A549 (cell line): ENCODE measurements around the gene ADGRG3. TPM values are rescaled to one million over a fixed set of nuclear protein-coding genes. Genes with fewer than 3 reads are reported as not detected.

Experiments
- ATAC-seq, 2 experiments: fragments of 200-7000 bp in 1 of 2; fragments of >200 bp in 1 of 2; cut with Nextera tagmentation in 1 of 2; cut with Tn5 transposase in 1 of 2; 3 replicates each; pipeline versions ENCODE4 v1.8.0 to v1.9.1; 2018 to 2020; ENCODE audit warnings: mild to moderate bottlenecking in 1 of 2, moderate library complexity in 1 of 2
- CTCF ChIA-PET: fragments of 300-600 bp; sonication (Branson Sonifier 250); formaldehyde crosslinking; extraction: SDS; loops from one replicate; lab custom pipeline; 2021; ENCODE audit warnings: antibody characterized with exemption, inconsistent platforms; lab: Yijun Ruan, JAX
- POLR2A ChIA-PET: fragments of 350-600 bp; formaldehyde crosslinking; extraction: SDS; loops from one replicate; lab custom pipeline; 2021; ENCODE audit warnings: antibody characterized with exemption, inconsistent platforms; lab: Yijun Ruan, JAX
- DNase-seq, 2 experiments: peaks; one replicate each; pipeline versions ENCODE4 v3.0.0 to v3.0.0-alpha.2; 2011 to 2016; ENCODE audit warnings: low read depth in 1 of 2, low spot score in 1 of 2
- FAIRE-seq: peaks from 2 replicates; lab custom pipeline; 2011; peaks lifted over from hg19 to GRCh38; lab: Jason Lieb, UNC
- H3K27ac ChIP-seq, 2 experiments: fragments of >200 bp; sonication (Bioruptor Twin); formaldehyde crosslinking; 3 replicates each; pipeline ENCODE4 v1.5.1; 2016 to 2017
- H3K4me1 ChIP-seq: fragments of >200 bp; sonication (Bioruptor Twin); formaldehyde crosslinking; 3 replicates; pipeline ENCODE4 v1.6.1; 2016
- H3K4me2 ChIP-seq: fragments of >200 bp; sonication (Bioruptor Twin); formaldehyde crosslinking; 3 replicates; pipeline ENCODE4 v1.6.1; 2016
- H3K4me3 ChIP-seq: fragments of >200 bp; sonication (Bioruptor Twin); formaldehyde crosslinking; 3 replicates; pipeline ENCODE4 v1.5.1; 2016
- H3K9me3 ChIP-seq: fragments of >200 bp; sonication (Bioruptor Twin); formaldehyde crosslinking; 3 replicates; pipeline ENCODE4 v1.6.1; 2016
- BCL3 ChIP-seq: fragments of >200 bp; sonication (Bioruptor Twin); formaldehyde crosslinking; IDR thresholded peaks from 3 replicates; pipeline ENCODE4 v1.6.1; 2016
- CEBPB ChIP-seq, 2 experiments: fragments of >200 bp in 1 of 2; sonication (Bioruptor Twin) in 1 of 2; formaldehyde crosslinking in 1 of 2; IDR thresholded peaks; 2 replicates each; pipeline ENCODE4 v1.6.1; 2012 to 2016
- CHD4 ChIP-seq: fragments of 200-600 bp; sonication (generic); IDR thresholded peaks from 2 replicates; pipeline ENCODE4 v1.6.1; 2016; ENCODE audit warnings: antibody characterized with exemption, mild to moderate bottlenecking, borderline replicate concordance
- EHF ChIP-seq: fragments of 250-450 bp; sonication (Bioruptor Pico); IDR thresholded peaks from 2 replicates; pipeline ENCODE4 v1.5.0; 2020; ENCODE audit warnings: mild to moderate bottlenecking
- FOSB ChIP-seq: fragments of 250-450 bp; sonication (Bioruptor Pico); IDR thresholded peaks from 2 replicates; pipeline ENCODE4 v1.5.0; 2020; ENCODE audit warnings: mild to moderate bottlenecking, moderate library complexity
- HEYL ChIP-seq: fragments of 250-450 bp; sonication (Bioruptor Pico); IDR thresholded peaks from 2 replicates; pipeline ENCODE4 v1.8.0; 2021; ENCODE audit warnings: mild to moderate bottlenecking, moderate library complexity
- HMGXB4 ChIP-seq: fragments of 250-450 bp; sonication (Bioruptor Pico); IDR thresholded peaks from 2 replicates; pipeline ENCODE4 v1.5.0; 2021; ENCODE audit warnings: mild to moderate bottlenecking, moderate library complexity, borderline replicate concordance
- HOXA7 ChIP-seq: fragments of 250-450 bp; sonication (Bioruptor Pico); IDR thresholded peaks from 2 replicates; pipeline ENCODE4 v1.5.0; 2020; ENCODE audit warnings: mild to moderate bottlenecking, moderate library complexity
- HOXB5 ChIP-seq: fragments of 250-450 bp; sonication (Bioruptor Pico); IDR thresholded peaks from 2 replicates; pipeline ENCODE4 v1.5.0; 2020; ENCODE audit warnings: mild to moderate bottlenecking, moderate library complexity
- JUN ChIP-seq, 2 experiments: fragments of >200 bp; sonication (Bioruptor Twin); formaldehyde crosslinking; IDR thresholded peaks; 2 replicates in 1 of 2; 3 replicates in 1 of 2; pipeline ENCODE4 v1.6.1; 2016 to 2017
- JUNB ChIP-seq: fragments of >200 bp; sonication (Bioruptor Twin); formaldehyde crosslinking; IDR thresholded peaks from 2 replicates; pipeline ENCODE4 v1.6.1; 2016
- KDM1A ChIP-seq: fragments of 200-600 bp; sonication (generic); IDR thresholded peaks from 2 replicates; pipeline ENCODE4 v1.6.1; 2016; ENCODE audit warnings: low read depth, mild to moderate bottlenecking
- KDM5A ChIP-seq: fragments of 200-600 bp; sonication (generic); IDR thresholded peaks from 2 replicates; pipeline ENCODE4 v1.6.1; 2016; ENCODE audit warnings: antibody characterized with exemption, mild to moderate bottlenecking
- NFE2L2 ChIP-seq: fragments of 150-350 bp; conservative IDR thresholded peaks from 2 replicates; pipeline ENCODE4 v1.6.1; 2014; ENCODE audit warnings: low read length
- NPAS2 ChIP-seq: fragments of 250-450 bp; sonication (Bioruptor Pico); IDR thresholded peaks from 2 replicates; pipeline ENCODE4 v1.8.0; 2022; ENCODE audit warnings: mild to moderate bottlenecking, moderate library complexity, borderline replicate concordance
- RAD21 ChIP-seq, 2 experiments: fragments of >200 bp in 1 of 2; sonication (Bioruptor Twin) in 1 of 2; formaldehyde crosslinking in 1 of 2; IDR thresholded peaks in 1 of 2; conservative IDR thresholded peaks in 1 of 2; 2 replicates in 1 of 2; 3 replicates in 1 of 2; pipeline ENCODE4 v1.6.1; 2012 to 2018; ENCODE audit warnings: inconsistent platforms in 1 of 2
- REST ChIP-seq: fragments of 200-600 bp; sonication (generic); IDR thresholded peaks from 2 replicates; pipeline ENCODE4 v1.6.1; 2016; ENCODE audit warnings: antibody characterized with exemption, mild to moderate bottlenecking, moderate library complexity
- RNF2 ChIP-seq: fragments of 200-600 bp; sonication (generic); IDR thresholded peaks from 2 replicates; pipeline ENCODE4 v1.6.1; 2016; ENCODE audit warnings: low read depth, mild to moderate bottlenecking, antibody characterized with exemption, moderate library complexity, borderline replicate concordance
- SREBF2 ChIP-seq: fragments of 450-650 bp; IDR thresholded peaks from 2 replicates; pipeline ENCODE4 v1.6.1; 2014; ENCODE audit warnings: mild to moderate bottlenecking, moderate library complexity
- ZFP36 ChIP-seq: fragments of 450-650 bp; IDR thresholded peaks from 2 replicates; pipeline ENCODE4 v1.6.1; 2014; ENCODE audit warnings: borderline replicate concordance; ENCODE audit not compliant: partially characterized antibody
- WGBS: methylation state at CpG from one replicate; pipeline ENCODE4 v1.1.6; 2017; ENCODE audit errors: missing lambda C conversion rate; 5-methylcytosine and 5-hydroxymethylcytosine counted together
- polyA plus RNA-seq, 4 experiments: library from polyadenylated mRNA; depleted of rRNA in 3 of 4; stranded (reverse); fragments of >200 nt; fragmentation: RNase III in 1 of 4; extraction: RNeasy Plus Mini Kit Qiagen cat#74134 plus additional on column Dnase treatment in 1 of 4; gene quantifications; 2 replicates in 3 of 4; 3 replicates in 1 of 4; pipeline ENCODE4 v1.2.3, GENCODE V29; 2011 to 2017
- TF ChIP-seq, protein P1 (sequence below): IDR thresholded peaks from 2 replicates; pipeline ENCODE4 v1.6.1; 2012
- TF ChIP-seq, protein P2 (sequence below): fragments of 150-350 bp; IDR thresholded peaks from 2 replicates; pipeline ENCODE4 v1.6.1; 2014; ENCODE audit warnings: low read depth, mild to moderate bottlenecking, low read length
- TF ChIP-seq, protein P3 (sequence below): IDR thresholded peaks from 2 replicates; pipeline ENCODE4 v1.6.1; 2012

The ADGRG3 gene
- polyA plus RNA-seq, 2 of the 4 experiments (the other 2 are of a cell fraction) = 0.25 to 0.45 TPM

- 92% methylated on average over 7 of the region's 7 CpGs for WGBS
- TF ChIP-seq, protein P1, sequence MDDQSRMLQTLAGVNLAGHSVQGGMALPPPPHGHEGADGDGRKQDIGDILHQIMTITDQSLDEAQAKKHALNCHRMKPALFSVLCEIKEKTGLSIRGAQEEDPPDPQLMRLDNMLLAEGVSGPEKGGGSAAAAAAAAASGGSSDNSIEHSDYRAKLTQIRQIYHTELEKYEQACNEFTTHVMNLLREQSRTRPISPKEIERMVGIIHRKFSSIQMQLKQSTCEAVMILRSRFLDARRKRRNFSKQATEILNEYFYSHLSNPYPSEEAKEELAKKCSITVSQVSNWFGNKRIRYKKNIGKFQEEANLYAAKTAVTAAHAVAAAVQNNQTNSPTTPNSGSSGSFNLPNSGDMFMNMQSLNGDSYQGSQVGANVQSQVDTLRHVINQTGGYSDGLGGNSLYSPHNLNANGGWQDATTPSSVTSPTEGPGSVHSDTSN = no peak
- TF ChIP-seq, protein P2, sequence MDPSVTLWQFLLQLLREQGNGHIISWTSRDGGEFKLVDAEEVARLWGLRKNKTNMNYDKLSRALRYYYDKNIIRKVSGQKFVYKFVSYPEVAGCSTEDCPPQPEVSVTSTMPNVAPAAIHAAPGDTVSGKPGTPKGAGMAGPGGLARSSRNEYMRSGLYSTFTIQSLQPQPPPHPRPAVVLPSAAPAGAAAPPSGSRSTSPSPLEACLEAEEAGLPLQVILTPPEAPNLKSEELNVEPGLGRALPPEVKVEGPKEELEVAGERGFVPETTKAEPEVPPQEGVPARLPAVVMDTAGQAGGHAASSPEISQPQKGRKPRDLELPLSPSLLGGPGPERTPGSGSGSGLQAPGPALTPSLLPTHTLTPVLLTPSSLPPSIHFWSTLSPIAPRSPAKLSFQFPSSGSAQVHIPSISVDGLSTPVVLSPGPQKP = no peak
- TF ChIP-seq NPAS2 = no peak
- TF ChIP-seq HEYL (CRISPR knock-in tag) = no peak
- no peak for TF ChIP-seq JUNB
- no peak for TF ChIP-seq CEBPB (IDR thresholded peaks at IDR 0.05)
- TF ChIP-seq NFE2L2 = no peak
- TF ChIP-seq RAD21 (conservative IDR thresholded peaks at IDR 0.05 in 1 of 2, IDR thresholded peaks at IDR 0.05 in 1 of 2) = no peak
- no peak for TF ChIP-seq EHF
- no peak for TF ChIP-seq BCL3
- no peak for TF ChIP-seq JUN (IDR thresholded peaks at IDR 0.05)
- TF ChIP-seq SREBF2 = no peak
- no peak for TF ChIP-seq FOSB (CRISPR knock-in tag)
- no peak for TF ChIP-seq HOXB5
- no peak for TF ChIP-seq RNF2
- TF ChIP-seq ZFP36 = no peak
- TF ChIP-seq HMGXB4 = no peak
- TF ChIP-seq, all 56 proteins: peak for 0
- POLR2A ChIA-PET = no interaction called here
These were observed 6.6 kb upstream of the ADGRG3 start for GRCh38 chr16:57661510-57661909.

GRCh38 chr16:57661936-57662906, 5.9 kb upstream of the ADGRG3 start:
- ChIA-PET CTCF (interaction anchor here (0.5 to 6.1 kb wide), 8 partner anchors 13 to 86 kb away, joined by 3 to 42 read pairs (median 4); no protein-coding TSS in a partner anchor), POLR2A (no interaction called here)
- ATAC-seq = no peak
- Histone ChIP-seq H3K4me3 (no peak overlapping the region), H3K4me2 (no peak overlapping the region), H3K27ac (no peak overlapping the region), H3K9me3 (no peaks in the 10 kb centered on the region), H3K4me1 (peaks cover 7% of the 10 kb centered on the region)
- no peak for DNase-seq
- WGBS = 88% methylated on average over 20 of the region's 20 CpGs
- FAIRE-seq = no peak
- TF ChIP-seq CHD4 (no peak), KDM5A (no peak), JUNB (no peak), RNF2 (no peak), BCL3 (no peak), KDM1A (no peak), REST (no peak), HOXA7 (no peak)
- TF ChIP-seq, protein P3, sequence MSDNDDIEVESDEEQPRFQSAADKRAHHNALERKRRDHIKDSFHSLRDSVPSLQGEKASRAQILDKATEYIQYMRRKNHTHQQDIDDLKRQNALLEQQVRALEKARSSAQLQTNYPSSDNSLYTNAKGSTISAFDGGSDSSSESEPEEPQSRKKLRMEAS = no peak

More at GRCh38 chr16:57661510-57661909, 6.6 kb upstream of the ADGRG3 start:
- FAIRE-seq (no peak), ATAC-seq (no peak), DNase-seq (no peak)
- CTCF ChIA-PET = interaction anchor here (0.9 to 6.1 kb wide), 5 partner anchors 12 to 85 kb away, joined by 4 to 42 read pairs (median 4); no protein-coding TSS in a partner anchor
- no peak overlapping the region for H3K4me3 ChIP-seq
- no peak overlapping the region for H3K4me2 ChIP-seq
- no peak overlapping the region for H3K27ac ChIP-seq
- no peaks in the 10 kb centered on the region for H3K9me3 ChIP-seq
- no peaks in the 10 kb centered on the region for H3K4me1 ChIP-seq
